ENCODE data around the gene GID4.

The GID4 gene

GRCh38 chr17:18044609-18045008 is 5.4 kb downstream of the GID4 start:
- DNase-seq (ENCODE audit: low spot score), result no peak

DNA sequence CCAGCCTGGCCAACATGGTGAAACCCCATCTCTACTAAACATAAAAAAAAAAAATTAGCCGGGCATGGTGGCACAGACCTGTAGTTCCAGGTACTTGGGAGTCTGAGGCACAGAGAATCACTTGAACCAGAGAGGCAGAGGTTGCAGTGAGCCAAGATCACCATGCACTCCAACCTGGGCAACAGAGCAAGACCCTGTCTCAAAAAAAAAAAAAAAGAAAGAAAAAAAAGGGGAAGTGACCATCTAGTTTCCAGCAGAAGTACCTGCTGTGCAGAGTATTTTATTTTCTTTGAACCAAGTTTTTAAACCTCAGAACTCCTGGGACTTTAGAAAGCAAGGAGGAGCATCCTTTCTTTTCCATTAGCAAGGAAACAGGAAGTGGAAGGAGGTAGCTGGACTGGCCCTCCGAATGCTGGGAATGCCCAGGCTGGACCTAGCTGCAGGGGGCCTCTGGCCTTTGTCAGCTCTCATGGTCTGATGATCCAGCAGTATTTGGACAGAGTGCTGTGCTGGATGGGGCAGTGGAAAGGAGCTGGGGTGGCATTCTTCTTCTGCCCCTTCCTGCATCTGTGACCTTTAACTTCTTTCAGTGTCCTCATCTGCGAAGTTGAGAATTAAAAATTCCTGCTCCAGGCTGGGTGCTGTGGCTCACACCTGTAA is 6.6 kb downstream of the GID4 start:
- no peak for DNase-seq (ENCODE audit: low spot score)

DNA sequence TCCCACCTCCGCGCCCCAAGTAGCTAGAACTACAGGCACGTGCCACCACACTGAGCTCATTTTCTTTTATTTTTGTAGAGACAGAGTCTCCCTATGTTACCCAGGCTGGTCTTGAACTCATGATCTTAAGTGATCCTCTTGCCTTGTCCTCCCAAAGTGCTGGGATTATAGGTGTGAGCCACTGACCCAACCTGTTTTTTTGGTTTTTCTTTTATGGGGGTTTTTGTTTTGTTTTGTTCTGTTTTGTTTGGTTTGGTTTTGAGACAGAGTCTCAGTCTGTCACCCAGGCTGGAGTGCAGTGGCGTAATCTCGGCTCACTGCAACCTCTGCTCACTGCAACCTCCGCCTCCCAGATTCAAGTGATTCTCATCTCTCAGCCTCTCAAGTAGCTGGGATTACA is 16.4 kb downstream of the GID4 start:
- no peak for DNase-seq (ENCODE audit: low spot score)

GRCh38 chr17:18056214-18056613 is 17.0 kb downstream of the GID4 start:
- DNase-seq (ENCODE audit: low spot score), result no peak

DNA sequence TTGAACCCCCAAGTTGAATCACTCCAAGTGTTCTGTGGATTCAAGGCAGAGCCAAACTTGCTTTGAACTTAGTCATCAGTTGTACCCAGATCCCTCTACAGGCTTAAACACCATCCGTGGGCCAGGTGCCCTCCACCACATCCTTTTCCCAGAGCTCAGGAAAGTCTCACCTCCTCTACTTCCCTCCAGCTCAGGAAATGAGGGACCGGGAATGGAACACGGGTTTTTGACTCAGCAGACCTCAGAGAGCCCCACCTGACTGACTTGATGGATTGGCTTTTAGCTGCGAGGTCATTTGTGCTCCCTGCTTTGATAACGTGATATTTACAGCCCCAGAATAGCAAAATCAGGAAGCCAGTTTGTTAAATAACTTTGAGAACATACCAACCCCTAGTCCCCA is 20.1 kb downstream of the GID4 start:
- DNase-seq (ENCODE audit: low spot score), result no peak

- DNase-seq (ENCODE audit: low spot score), result no peak
These were observed 24.8 kb downstream of the GID4 start for GRCh38 chr17:18064053-18064452.

DNA sequence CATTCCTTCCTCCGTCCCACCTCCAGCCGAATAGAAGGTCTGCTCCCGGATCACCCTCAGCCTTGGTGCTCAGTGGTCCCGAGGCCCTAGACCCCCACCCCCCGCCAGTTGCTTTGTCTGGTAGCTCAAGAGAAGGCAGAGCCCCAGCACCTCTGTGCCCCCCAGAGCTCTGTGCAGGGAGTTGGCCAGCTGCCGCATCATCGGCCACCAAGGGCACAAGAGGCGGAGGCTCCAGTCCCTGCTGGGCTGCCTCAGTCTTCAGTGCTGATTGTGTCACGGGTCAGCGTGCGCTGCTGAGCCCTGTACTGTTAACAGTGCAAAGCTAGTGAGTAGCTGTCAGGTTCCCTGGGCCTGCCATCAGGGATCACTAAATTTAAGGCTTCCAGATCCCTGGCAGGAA is 26.3 kb downstream of the GID4 start:
- no peak for DNase-seq (ENCODE audit: low spot score)

DNA sequence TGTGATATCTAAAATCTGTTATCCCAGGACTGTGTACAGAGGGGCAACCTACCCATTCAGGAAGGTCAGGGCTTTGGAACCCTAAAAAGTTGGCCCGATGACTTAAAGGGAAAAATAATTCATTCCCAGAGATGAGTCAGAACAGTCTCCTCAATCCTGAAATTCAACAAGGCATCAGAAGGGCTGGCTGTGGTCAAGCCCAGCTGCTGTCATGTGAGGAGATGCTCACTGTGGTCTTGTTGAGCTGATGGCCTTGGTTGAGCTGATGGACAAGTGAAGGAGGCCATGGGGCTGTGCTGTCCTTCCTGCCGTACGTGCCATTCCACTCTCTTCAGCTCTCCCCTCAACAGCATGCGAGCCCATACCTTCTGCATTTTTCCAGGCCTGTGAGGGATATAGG is 27.7 kb downstream of the GID4 start:
- no peak for DNase-seq (ENCODE audit: low spot score)

DNA sequence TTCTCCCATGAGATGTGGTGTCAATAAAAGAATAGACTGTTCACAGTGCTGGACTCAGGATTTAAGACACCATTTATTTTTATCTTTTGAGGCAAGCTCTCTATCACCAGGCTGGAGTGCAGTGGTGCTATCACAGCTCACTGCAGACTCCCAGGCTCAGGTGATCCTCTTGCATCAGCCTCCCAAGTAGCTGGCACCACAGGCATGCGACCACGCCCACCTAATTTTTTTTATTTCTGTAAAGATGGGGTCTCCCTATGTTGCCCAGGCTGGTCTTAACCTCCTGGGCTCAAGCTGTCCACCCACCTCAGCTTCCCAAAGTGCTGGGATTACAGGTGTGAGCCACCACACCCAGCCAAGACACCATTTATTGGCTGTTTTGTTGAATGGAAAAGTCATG is 29.9 kb downstream of the GID4 start:
- no peak for DNase-seq (ENCODE audit: low spot score)

GRCh38 chr17:18070861-18071340 is 31.7 kb downstream of the GID4 start:
- DNase-seq (ENCODE audit: low spot score), result no peak

GRCh38 chr17:18071751-18072150 is 32.5 kb downstream of the GID4 start:
- DNase-seq (ENCODE audit: low spot score), result no peak

GRCh38 chr17:18074566-18075272 is 35.5 kb downstream of the GID4 start:
- no peak for DNase-seq (ENCODE audit: low spot score)

DNA sequence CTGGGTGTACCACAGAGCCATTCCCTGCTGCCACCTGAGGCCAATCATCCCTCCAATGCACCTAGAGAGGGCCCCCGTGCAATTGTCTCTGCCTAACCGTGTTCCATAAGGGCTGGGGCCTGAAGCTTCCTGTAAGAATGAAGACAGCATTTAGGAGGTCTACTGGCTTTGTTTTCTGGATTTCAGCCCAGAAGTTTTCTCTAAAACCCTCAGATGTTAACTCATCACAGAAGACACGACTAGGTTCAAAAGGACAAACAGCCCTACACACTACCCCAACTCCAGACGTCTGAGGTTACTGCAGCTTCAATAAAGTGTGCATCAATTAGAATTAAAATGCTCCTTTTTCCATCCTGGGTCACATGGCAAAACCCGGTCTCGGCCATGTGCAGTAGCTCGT is 37.7 kb downstream of the GID4 start:
- DNase-seq (ENCODE audit: low spot score), result no peak

GRCh38 chr17:18079543-18079942 is 40.3 kb downstream of the GID4 start:
- no peak for DNase-seq (ENCODE audit: low spot score)

- DNase-seq (ENCODE audit: low spot score), result no peak
These were observed 45.0 kb downstream of the GID4 start for GRCh38 chr17:18084256-18084655.

DNA sequence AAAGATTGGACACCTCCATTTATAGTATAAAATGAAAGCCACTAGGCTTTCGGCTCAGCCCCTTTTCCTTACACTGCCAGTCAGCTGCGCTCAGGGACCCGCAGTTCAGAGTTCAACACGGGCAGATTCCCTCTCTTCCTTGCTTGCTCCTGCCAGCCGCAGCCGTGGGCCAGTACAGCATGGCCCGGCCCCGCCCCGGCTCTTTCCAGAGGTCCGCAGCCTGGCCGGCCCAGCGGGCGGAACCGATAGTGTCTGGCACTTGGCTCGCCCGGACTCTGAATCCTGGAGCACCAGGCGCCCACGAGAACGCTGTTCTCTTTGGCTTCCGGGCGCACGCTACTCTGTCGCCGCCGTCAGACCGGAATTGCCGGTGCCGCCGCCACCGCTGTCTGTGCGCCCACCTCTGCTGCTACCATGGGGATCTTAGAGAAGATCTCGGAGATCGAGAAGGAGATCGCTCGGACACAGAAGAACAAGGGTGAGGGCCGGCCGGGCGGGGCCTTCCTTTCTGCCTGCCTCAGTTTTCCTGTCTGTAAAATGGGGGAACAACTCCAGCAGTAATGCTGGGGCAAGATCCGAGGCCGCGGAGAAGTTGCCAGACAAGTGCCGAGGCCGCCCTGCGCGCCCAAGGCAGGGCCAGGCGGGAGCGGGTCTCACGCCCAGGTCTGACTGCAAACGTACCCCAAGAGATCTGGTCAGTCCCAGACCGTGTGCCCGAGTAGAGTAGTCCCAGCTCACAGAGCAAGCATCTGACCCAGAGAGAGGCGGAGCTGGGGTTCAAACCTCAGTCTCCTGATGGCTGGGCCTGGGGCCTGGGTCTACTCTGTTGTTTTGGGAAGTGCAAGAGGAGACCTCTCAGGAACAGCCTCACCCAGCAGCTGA is 48.6 kb downstream of the GID4 start, which contains the start of gene DRG2:
DRG2 (plus strand) TSS at position 339 of the 882 bp plus-strand sequence; CDS start at position 415, 76 bp downstream.
- peak; percentile 91 for DNase-seq (ENCODE audit: low spot score)

GRCh38 chr17:18089613-18090012 is 50.4 kb downstream of the GID4 start:
- no peak for DNase-seq (ENCODE audit: low spot score)

DNA sequence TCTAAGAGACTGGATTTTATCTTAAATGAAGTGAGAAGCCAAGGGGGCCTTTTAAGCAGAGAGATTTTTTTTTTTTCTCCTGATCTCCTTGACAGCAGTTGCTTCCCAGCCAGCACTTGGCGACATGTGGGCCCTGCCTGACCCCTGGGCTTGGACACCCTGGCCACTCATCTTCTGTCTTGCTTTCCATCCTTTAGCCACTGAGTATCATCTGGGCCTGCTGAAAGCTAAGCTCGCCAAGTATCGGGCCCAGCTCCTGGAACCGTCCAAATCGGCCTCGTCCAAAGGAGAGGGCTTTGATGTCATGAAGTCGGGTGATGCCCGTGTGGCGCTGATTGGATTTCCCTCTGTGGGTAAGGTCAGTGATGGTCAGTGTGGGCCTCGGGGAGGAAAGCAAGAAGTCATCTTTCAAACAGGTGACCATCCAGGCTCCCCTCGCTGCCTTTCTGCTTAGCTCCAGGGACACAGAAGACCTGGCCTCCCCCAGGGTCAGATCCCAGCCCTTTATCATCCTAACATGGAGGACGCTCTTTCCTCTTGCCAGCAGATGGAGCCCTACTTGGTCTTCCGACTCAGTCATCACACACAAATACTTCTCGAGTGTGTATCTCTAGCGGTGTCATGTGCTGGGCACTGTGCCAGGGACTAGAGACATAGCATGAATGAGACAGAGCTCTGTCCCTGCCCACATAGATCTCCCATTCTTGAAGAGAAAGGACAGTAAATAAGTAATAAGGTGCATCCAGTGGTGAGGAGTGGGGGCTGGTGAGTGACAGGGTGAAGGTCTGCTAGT is 54.6 kb downstream of the GID4 start:
- DNase-seq (ENCODE audit: low spot score), result peak; percentile 93

DNA sequence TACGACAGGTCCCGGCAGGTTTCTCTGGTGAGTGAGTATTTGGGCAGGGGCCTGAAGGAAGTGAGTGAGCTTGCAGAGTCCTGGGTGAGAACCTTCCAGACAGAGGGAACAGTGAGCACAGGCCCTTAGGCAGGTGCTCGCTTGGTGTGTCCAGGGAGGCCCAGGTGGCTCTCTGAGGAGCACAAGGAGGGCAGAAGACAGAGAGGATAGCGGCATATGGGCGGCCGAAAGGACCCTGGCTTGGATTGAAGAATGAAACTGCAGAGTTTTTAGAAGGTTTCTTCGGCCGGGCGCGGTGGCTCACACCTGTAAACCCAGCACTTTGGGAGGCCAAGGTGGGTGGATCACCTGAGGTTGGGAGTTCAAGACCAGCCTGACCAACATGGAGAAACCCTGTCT is 55.2 kb downstream of the GID4 start:
- DNase-seq (ENCODE audit: low spot score), result no peak

DNA sequence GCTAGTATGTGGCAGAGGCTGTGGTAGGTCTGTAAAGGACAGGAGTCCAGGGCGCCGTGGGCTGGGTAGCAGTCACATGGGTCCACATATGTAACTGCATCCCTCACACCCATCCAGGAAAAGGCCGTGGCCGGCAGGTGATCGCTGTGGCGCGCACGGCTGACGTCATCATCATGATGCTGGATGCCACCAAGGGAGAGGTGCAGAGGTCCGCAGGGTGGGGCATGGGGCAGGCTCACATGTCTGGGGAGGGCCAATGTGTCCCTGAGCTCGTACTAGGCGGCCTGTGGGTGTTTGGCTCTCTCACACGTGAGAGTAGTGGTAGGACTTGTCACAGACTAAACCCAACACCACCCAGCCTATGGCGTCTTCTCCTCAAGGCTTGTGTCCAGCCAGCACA is 60.3 kb downstream of the GID4 start:
- DNase-seq (ENCODE audit: low spot score), result no peak

DNA sequence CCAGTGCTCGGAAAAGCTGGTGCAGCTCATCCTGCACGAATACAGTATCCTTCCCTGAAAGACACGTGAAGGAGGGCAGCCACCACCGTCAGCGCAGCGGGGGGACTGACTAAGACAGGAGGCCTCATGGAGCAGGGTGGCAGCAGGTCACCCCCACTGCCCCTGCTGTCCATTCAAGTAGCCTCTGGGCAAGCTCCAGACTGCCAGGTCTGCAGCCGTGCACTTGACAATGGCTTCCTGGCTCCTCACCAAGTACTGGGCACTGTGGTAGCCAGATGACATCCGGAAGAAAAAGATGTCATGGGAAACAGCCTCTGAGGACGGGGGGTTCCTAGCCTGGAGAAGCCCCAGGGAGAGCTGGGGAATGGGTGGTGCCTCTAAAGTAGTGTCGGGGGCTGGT is 61.4 kb downstream of the GID4 start:
- DNase-seq (ENCODE audit: low spot score), result no peak

- no peak for DNase-seq (ENCODE audit: low spot score)
These were observed 62.6 kb downstream of the GID4 start for GRCh38 chr17:18101828-18102227.
